Vagina (tissue), 2 donors: ENCODE results near the gene FOXA3. TPM values are rescaled to one million over a fixed set of nuclear protein-coding genes. Genes with fewer than 3 reads are reported as not detected.

Experiments
- DNase-seq, 2 donors: peaks; one replicate each; pipeline ENCODE4 v3.0.0-alpha.2; 2017; ENCODE audit errors: extremely low spot score in 2 of 2
- H3K27ac ChIP-seq: fragments of 200-600 bp; sonication (generic); one replicate; pipeline ENCODE4 v1.5.1; 2019
- H3K27me3 ChIP-seq: fragments of 200-600 bp; sonication (generic); one replicate; pipeline ENCODE4 v1.5.1; 2019
- H3K36me3 ChIP-seq, 2 donors: fragments of 200-600 bp; sonication (generic); one replicate each; pipeline ENCODE4 v1.5.1; 2017 to 2019
- H3K4me1 ChIP-seq: fragments of 200-600 bp; sonication (generic); one replicate; pipeline ENCODE4 v1.5.1; 2019
- H3K4me3 ChIP-seq, 2 donors: fragments of 200-600 bp; sonication (generic); 1 replicate in 1 of 2; 2 replicates in 1 of 2; pipeline ENCODE4 v1.5.1; 2016 to 2019
- H3K9me3 ChIP-seq: fragments of 200-600 bp; sonication (generic); one replicate; pipeline ENCODE4 v1.5.1; 2019
- CTCF ChIP-seq, 3 experiments: fragments of 450-650 bp in 2 of 3; fragments of 200-600 bp in 1 of 3; sonication (generic) in 1 of 3; IDR thresholded peaks; one replicate each; pipeline ENCODE4 v1.5.1; 2017 to 2019; ENCODE audit warnings: antibody characterized with exemption in 3 of 3, mild to moderate bottlenecking in 2 of 3, moderate library complexity in 2 of 3
- POLR2A ChIP-seq, 2 donors: fragments of 450-650 bp; IDR thresholded peaks; one replicate each; pipeline ENCODE4 v1.6.1; 2017; ENCODE audit warnings: antibody characterized with exemption in 2 of 2, mild to moderate bottlenecking in 2 of 2, moderate library complexity in 2 of 2
- POLR2AphosphoS5 ChIP-seq, 2 donors: sonication (generic); formaldehyde crosslinking; IDR thresholded peaks; one replicate each; pipeline ENCODE4 v1.9.0; 2017; ENCODE audit warnings: antibody characterized with exemption in 2 of 2, mild to moderate bottlenecking in 2 of 2, low read depth in 1 of 2; ENCODE audit not compliant: insufficient read depth in 1 of 2
- intact Hi-C: fragments of 100-400 bp; cut with DNase I; formaldehyde crosslinking; loops from one replicate; pipeline ENCODE4 v1.15.1; 2023
- total RNA-seq: library from RNA; depleted of rRNA; stranded (reverse); fragments of >200 nt; gene quantifications from one replicate; pipeline ENCODE4 v1.2.3, GENCODE V29; 2016

Gene FOXA3
- total RNA-seq, 1 donor from 2014 or later: not detected

- Histone ChIP-seq H3K4me1 (no peaks in the 10 kb centered on the region), H3K27ac (no peak overlapping the region), H3K27me3 (no peaks in the 10 kb centered on the region), H3K4me3 (no peak overlapping the region), H3K36me3 (no peaks in the 10 kb centered on the region), H3K9me3 (no peaks in the 10 kb centered on the region)
- intact Hi-C loops: loop anchor here (10.0 kb wide), 1 partner anchor 86 kb away; no protein-coding TSS in a partner anchor
- no peak for TF ChIP-seq CTCF (IDR thresholded peaks at IDR 0.05)
- TF ChIP-seq POLR2AphosphoS5 (IDR thresholded peaks at IDR 0.05; ENCODE audit: insufficient read depth in 1 of 2, low read depth in 1 of 2): no peak
- no peak for TF ChIP-seq POLR2A (IDR thresholded peaks at IDR 0.05)
- no peak for DNase-seq
Observed at GRCh38 chr19:45918721-45919120, 54.6 kb downstream of the FOXA3 start.

DNA sequence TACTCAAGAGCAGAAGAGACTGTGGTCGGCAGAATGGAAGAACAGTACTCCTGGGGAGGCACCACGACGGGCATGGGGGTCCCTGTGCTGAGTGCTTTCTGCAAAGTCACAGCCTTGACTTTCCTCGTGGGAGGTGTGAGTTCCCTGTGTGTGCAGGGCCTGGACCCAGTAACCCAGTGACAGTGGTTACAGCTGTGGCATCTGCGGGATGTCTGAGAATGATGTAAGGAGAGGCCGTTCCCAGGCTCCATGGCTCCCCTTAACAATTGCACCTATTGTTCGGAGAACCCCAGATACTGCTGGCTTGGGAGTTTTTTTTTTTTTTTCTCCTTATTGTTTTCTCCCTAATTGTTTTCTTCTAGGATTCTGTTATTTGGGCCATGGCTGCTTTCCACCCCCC, 55.6 kb downstream of the FOXA3 start:
- DNase-seq: no peak
- intact Hi-C loops: loop anchor here (10.0 kb wide), 1 partner anchor 85 kb away; no protein-coding TSS in a partner anchor
- Histone ChIP-seq H3K27me3 (no peaks in the 10 kb centered on the region), H3K4me3 (no peak overlapping the region), H3K4me1 (no peaks in the 10 kb centered on the region), H3K36me3 (no peaks in the 10 kb centered on the region), H3K9me3 (no peaks in the 10 kb centered on the region), H3K27ac (no peak overlapping the region)
- no peak for TF ChIP-seq POLR2AphosphoS5 (IDR thresholded peaks at IDR 0.05; ENCODE audit: insufficient read depth in 1 of 2, low read depth in 1 of 2)
- no peak for TF ChIP-seq CTCF (IDR thresholded peaks at IDR 0.05)
- no peak for TF ChIP-seq POLR2A (IDR thresholded peaks at IDR 0.05)

DNA sequence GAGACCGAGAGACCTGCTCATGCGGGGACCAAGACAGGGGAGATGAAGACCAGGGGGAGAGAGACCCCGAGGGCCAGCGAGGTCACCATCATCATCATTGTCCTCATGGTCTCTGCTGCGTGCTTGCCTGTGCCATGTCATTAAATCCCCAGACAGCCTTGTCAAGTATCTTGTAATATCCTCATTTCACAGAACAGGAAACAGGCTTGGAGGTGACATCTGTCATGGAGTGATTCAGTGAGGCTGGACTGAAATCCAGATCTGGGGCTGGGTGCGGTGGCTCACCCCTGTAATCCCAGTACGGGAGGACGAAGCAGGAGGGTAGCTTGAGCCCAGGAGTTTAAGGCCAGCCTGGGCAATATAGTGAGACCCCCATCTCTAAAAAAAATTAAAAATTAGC, 56.3 kb downstream of the FOXA3 start:
- H3K9me3 ChIP-seq: no peaks in the 10 kb centered on the region
- H3K4me3 ChIP-seq: no peak overlapping the region
- H3K27ac ChIP-seq: no peak overlapping the region
- H3K27me3 ChIP-seq: no peaks in the 10 kb centered on the region
- no peaks in the 10 kb centered on the region for H3K36me3 ChIP-seq
- intact Hi-C loops: no loop called here
- TF ChIP-seq POLR2A (IDR thresholded peaks at IDR 0.05) (no peak), POLR2AphosphoS5 (IDR thresholded peaks at IDR 0.05; ENCODE audit: insufficient read depth in 1 of 2, low read depth in 1 of 2) (no peak), CTCF (IDR thresholded peaks at IDR 0.05) (no peak)
- H3K4me1 ChIP-seq: no peaks in the 10 kb centered on the region
- DNase-seq: no peak

DNA sequence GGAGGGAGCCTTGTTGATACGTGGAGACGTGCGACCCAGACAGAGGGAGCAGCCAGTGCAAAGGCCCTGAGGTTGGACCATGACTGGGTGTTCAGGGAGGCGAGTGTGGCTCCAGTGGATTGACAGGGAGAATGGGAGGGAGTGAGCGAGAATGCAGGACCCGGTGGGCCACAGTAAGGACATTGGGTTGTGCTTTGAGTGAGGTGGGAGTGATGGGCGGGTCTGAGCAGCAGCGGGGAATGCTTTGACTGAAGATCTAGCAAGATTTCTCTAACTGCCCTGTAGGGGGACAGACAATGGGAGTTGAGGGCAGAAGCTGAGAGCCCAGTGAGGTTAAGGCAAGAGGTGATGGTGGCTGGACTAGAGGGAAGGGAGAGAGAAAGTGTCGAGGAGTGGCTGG, 58.2 kb downstream of the FOXA3 start:
- H3K4me1 ChIP-seq: no peaks in the 10 kb centered on the region

More for the DNA sequence above, 58.2 kb downstream of the FOXA3 start:
- Histone ChIP-seq H3K4me3 (no peak overlapping the region), H3K27me3 (no peaks in the 10 kb centered on the region), H3K9me3 (no peaks in the 10 kb centered on the region), H3K27ac (no peak overlapping the region), H3K36me3 (no peaks in the 10 kb centered on the region)
- TF ChIP-seq POLR2AphosphoS5 (IDR thresholded peaks at IDR 0.05; ENCODE audit: insufficient read depth in 1 of 2, low read depth in 1 of 2) (no peak), POLR2A (IDR thresholded peaks at IDR 0.05) (no peak), CTCF (IDR thresholded peaks at IDR 0.05) (no peak)
- DNase-seq: no peak
- intact Hi-C loops: no loop called here

Other genes starting within 250 kb of the FOXA3 start
- gene EML2, start 224.9 kb upstream of the FOXA3 start, total RNA-seq: 74.9 TPM
- 3.4 TPM for gene GIPR, start 196.1 kb upstream of the FOXA3 start, total RNA-seq
- gene SNRPD2, start 172.4 kb upstream of the FOXA3 start, total RNA-seq: 180 TPM
- 4.7 TPM for gene QPCTL, start 171.7 kb upstream of the FOXA3 start, total RNA-seq
- 23.8 TPM for gene FBXO46, start 133.4 kb upstream of the FOXA3 start, total RNA-seq
- gene MEIOSIN, start 130.9 kb upstream of the FOXA3 start, total RNA-seq: not detected
- 20.6 TPM for gene SIX5, start 95.1 kb upstream of the FOXA3 start, total RNA-seq
- gene DMPK, start 81.8 kb upstream of the FOXA3 start, total RNA-seq: 29.0 TPM
- gene DMWD, start 71.5 kb upstream of the FOXA3 start, total RNA-seq: 31.2 TPM
- not detected for gene RSPH6A, start 49.0 kb upstream of the FOXA3 start, total RNA-seq
- 43.2 TPM for gene SYMPK, start 1.2 kb upstream of the FOXA3 start, total RNA-seq
- gene IRF2BP1, start 21.8 kb downstream of the FOXA3 start, total RNA-seq: 32.2 TPM
- 13.8 TPM for gene MYPOP, start 38.3 kb downstream of the FOXA3 start, total RNA-seq
- not detected for gene NANOS2, start 50.5 kb downstream of the FOXA3 start, total RNA-seq
- gene NOVA2, start 109.5 kb downstream of the FOXA3 start, total RNA-seq: 1.5 TPM
- gene CCDC61, start 131.1 kb downstream of the FOXA3 start, total RNA-seq: 36.3 TPM
- gene PGLYRP1, start 158.7 kb downstream of the FOXA3 start, total RNA-seq: not detected
- gene IGFL4, start 176.7 kb downstream of the FOXA3 start, total RNA-seq: not detected